Forelimb muscle (tissue), 1 donor: ENCODE results near the gene FAM193A. TPM values are rescaled to one million over a fixed set of nuclear protein-coding genes. Genes with fewer than 3 reads are reported as not detected.
"Not testable (repeated sequence)": the region's sequence is repeated elsewhere in the genome, so short reads cannot be mapped to it uniquely, and the experiment has no call there.

ENCODE experiments used
- DNase-seq: peaks from one replicate; pipeline ENCODE4 v3.0.0-alpha.2; 2013; ENCODE audit warnings: low read depth
- polyA plus RNA-seq: library from polyadenylated mRNA; unstranded; fragments of 120-200 nt; gene quantifications from one replicate; pipeline ENCODE4 v1.2.1, GENCODE V29; 2013; ENCODE audit not compliant: insufficient read length

Gene FAM193A
- polyA plus RNA-seq, 1 donor = 17.1 TPM

DNA sequence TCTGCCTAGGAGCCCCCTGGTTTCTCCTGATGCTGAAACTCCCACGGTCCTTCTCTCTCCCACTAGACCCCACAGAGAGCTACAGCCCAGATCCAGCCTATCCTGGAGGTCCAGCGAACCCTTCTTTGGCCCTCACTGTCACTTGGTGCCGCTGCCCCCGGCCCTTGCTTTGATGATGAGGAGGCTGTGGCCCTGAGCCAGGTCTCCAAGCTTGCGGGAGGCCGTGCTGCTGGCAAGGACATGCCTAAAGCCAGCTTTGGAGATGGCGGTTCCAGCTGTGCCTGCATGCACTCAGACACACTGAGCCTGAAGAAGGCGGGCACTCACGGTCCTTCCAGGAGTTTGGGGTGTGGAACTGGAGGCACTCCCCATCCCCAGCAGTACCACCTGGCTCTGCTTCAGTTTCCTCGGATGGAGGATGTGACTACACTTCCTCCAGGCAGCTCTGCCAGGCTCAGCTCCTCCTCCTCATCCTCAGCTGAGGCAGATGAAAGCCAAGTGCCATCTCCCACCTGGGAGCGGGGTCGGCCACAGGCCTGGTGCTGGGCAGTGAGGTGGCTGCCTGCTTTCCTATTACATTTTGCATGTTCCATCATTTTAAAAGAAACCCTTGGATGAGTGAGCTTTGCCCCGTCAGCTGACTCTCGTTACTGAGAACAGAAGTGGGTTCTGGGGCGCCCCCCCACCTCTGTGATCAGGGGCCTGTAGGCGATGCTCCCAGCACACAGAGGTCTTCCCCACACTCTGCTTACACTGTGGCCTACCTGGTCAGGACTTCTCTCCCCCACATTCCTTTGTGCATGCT is 210.6 kb downstream of the FAM193A start:
- DNase-seq = no peak

DNA sequence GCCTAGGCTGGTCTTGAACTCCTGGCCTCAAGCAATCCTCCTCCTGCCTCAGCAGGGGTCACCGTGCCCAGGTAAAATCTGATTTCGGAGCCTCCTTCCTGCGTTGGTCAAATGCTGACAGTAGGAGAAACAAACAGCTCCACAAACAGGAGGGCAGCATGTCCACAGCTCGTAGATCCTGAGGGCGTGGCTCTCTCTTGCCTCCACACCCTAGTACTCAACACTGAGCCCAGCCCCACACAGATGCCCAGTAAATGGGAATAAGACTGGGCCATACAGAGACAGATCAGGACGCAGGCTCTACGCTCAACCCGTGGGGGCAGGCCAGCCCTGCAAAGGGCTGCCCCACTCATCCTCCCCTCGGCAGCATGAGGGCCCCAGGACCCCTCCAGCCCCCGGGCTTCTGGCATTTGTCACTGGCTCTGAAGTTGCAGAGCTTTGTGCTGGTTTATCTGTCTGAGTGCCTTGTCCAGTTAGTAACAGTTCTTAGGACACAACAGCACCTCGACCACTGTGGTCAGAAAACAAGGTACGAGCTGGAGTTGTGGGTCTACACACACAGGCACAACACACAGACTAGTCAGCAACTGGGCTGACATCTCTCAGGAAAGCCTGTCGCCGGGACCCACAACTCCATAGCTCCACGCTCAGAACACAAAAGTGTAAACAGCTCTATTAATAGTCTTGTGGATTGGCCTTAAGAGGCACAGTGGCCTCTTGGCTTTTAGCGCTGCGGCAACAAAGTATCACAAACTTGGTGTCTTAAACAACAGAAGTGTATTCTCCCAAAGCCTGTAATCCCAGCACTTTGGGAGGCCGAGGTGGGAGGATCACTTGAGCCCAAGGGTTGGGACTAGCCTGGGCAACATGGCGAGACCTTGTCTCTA is 214.5 kb downstream of the FAM193A start:
- no peak for DNase-seq

DNA sequence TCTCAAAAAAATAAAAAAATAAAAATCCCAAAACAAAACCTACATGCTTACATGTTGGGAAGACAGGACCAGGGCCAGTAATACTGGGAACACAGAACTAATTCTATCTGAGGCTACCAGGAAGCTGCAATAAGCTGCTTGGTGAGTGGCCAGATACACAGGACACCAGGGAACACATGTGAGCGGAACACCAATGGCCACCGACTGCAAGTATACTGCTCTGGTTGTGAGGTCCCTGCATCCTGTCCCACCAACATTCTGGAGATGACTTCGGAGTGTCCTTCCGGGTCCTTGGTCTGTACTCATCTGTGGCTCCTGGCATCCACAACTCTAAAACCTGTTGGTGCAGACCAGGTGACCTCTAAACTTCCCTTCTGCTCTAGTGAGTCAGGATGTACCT is 217.0 kb downstream of the FAM193A start:
- DNase-seq = no peak

DNA sequence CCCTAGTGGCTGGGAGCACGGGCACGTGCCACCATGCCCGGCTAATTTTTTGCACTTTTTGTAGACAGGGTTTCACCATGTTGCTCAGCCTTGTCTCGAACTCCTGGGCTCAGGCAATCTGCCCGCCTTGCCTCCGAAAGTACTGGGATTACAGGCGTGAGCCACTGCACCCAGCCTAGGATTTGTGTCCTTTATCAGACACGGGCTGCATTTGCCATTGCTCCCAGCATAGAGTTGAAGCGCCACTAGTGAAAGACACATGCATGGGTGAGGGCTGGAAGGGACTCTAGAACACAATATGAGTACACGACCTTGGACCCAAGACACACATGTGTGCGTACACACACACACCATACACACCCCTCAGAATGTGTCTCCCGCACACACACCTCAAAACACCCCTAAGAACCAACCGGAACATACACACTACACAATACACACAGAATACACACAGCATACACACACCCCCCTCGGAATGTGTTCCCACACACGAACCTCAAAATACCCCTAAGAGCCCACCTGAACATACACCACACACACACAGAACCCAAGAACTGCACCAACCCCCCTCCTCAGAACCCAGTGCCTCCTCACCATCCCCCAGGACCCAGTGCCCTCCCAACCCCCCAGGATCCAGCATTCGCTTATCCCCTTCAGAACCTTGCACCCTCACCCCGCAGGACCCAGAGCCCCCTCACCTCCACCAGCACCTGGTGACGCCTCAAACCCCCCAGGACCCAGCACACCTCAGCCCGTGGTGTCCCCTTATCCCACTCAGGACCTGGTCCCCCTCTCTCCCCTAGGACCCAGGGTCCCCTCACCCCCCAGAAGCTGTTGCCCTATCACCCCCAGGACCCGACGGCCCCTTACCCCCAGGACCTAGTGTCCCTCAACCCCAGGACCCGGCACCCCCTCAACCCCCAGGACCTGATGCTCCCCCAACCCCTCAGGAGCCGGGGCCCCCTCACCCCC is 218.7 kb downstream of the FAM193A start:
- DNase-seq = no peak

DNA sequence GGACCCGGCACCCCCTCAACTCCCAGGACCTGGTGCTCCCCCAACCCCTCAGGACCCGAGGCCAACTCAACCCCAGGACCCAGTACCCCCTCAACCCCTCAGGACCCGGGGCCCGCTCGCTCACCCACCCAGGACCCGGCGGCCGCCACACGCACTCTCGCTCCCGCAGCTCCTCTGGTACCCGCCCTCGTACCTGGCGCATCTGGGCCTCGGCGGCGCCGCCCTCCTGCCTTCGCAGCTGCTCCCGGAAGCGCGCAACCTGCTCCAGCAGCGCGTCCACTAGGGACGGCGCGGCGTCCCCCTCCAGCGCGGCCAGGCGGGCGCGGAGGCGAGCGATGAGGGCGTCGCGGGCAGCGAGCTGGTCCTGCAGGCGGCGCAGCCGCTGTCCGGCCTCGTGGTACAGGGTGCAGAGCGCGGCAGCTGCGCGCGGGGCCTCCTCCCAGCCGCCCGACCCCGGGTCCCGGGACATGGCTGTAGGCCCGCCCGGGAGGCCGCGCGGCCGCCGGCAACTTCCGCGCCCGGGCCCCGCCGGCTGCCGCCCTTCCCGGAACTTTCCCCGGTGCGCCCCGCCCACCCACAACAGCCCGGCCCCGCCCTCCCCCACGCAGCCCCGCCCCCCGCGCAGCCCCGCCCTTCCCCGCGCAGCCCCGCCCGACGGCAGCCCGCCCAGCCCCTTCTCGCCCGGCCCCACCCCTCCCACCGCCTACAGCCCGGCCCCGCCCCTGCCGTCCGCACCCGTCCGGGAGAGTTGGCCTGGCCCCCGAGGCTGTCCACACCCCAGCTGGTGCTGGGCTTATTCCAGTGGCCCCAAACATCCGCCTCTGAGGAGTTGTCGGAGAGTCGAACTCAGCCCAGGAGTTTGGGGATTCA is 219.6 kb downstream of the FAM193A start, which contains the start of gene TNIP2:
Gene TNIP2, minus strand, starts transcription at position 516 of the 870 bp plus-strand sequence. Its CDS starts 47 bp downstream, at position 469.
- DNase-seq = no peak

DNA sequence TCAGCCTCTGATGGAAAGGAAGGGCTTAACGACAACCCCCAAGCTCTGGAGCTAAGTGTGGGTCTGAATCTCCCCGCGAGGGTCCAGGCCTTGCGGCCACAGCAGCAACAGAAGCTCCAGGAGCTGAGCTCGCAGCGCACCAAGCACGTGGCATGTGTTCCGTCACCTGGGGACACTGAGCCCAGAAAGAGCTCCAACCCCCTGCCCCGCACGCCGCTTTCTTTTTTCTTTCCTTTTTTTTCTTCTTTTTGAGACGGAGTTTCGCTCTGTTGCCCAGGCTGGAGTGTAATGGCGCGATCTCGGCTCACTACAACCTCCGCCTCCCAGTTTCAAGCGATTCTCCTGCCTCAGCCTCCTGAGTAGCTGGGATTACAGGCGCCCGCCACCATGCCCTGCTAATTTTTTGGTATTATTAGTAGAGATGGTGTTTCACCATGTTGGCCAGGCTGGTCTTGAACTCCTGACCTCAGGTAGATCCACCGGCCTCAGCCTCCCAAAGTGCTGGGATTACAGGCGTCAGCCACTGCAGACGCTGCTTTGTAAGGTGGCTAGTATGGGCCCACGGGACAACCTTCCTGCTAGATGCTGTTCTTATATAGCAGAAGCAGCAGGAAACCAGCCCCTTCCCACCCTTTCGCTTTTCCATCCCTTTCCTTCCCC is 220.4 kb downstream of the FAM193A start:
- DNase-seq = no peak

DNA sequence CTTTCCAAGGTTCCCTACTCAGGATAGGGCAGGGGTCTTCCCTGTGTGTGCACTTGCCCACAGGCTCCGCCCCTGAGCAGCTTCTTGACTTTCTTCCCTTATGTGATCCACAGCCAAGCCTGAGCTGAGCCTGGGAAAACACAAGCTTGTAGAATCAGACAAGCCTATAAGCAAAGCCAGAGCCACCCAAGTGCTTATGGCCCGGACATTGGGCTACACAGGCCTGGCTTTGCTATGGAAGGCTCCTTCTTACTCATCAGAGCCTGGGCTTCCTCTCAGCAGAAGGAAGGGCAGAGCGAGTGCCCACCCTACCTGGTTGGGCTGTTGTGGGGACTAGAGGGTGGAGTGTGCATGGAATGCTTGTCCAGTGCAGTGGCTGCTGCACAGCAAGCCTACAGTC is 221.0 kb downstream of the FAM193A start:
- no peak for DNase-seq

DNA sequence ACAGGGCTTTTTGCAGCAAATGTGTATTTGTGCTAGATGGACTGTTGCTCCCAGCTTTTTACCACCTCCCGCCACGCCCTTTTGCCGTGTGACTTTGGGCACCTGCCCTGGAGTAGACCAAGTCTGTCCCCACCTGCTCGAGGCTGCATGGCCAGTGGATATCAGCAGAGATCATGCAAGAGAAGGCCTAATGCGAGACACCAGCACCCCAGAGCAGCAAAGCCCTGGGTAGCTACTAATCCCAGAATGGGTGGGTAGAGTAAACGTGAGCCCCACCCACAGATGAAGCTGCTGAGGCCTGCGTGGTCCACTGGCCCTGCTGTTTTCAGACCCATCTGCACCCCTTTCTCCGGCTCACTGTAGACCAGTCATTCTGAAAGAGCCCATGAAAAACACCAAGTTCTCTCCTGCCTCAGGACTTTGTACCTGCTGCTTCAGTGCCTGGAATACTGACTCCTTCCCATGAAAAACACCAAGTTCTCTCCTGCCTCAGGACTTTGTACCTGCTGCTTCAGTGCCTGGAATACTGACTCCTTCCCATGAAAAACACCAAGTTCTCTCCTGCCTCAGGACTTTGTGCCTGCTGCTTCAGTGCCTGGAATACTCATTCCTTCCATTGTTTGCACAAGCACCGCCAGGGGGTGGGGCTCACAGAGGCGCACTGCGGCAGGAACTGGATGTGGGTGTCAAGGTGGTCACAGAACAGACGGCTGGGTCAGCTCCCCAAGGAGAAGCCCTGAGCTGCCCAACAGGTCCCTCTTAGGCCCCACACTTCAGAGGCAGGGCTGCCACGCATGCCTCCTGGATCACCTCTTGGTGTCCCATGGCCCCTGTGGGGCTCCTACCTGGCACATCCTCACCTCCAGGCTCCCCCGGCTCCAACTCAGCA is 224.8 kb downstream of the FAM193A start:
- DNase-seq = no peak

DNA sequence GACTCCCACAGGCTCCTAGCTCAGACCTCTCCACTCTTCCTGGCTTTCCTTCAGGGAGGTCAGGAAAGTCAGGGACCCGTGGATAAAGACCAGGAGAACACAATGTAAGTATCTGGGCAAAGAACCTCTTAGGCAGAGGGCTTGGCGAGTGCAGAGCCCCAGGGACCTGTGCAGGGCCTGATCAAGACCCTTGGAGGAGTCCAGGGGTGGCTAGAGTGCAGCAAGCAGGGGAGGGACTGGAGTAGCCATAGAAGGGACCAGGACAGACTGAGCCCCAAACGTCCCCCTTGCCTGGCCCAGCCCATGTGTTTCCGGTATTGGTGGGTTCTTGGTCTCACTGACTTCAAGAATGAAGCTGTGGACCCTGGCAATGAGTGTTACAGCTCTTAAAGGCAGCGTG is 225.6 kb downstream of the FAM193A start:
- no peak for DNase-seq

DNA sequence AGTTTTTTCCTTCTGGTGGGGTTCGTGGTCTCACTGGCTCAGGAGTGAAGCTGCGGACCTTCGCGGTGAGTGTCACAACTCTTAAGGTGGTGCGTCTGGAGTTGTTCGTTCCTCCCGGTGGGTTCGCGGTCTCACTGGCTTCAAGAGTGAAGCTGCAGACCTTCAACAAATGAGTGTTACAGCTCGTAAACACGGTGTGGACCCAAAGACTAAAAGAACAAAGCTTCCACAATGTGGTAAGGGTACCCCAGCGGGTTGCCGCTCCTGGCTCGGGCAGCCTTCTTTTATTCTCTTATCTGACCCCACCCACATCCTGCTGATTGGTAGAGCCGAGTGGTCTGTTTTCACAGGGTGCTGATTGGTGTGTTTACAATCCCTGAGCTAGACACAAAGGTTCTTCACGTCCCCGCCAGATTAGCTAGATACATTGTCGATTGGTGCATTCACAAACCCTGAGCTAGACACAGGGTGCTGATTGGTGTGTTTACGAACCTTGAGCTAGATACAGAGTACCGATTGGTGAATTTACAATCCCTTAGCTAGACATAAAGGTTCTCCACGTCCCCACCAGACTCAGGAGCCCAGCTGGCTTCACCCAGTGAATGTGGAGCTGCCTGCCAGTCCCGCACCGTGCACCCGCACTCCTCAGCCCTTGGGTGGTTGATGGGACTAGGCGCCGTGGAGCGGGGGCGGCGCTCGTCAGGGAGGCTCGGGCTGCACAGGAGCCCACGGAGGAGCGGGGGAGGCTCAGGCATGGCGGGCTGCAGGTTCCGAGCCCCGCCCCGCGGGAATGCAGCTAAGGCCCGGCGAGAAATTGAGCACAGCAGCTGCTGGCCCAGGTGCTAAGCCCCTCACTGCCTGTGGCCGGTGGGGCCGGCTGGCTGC is 226.3 kb downstream of the FAM193A start:
- not testable (repeated sequence) for DNase-seq

DNA sequence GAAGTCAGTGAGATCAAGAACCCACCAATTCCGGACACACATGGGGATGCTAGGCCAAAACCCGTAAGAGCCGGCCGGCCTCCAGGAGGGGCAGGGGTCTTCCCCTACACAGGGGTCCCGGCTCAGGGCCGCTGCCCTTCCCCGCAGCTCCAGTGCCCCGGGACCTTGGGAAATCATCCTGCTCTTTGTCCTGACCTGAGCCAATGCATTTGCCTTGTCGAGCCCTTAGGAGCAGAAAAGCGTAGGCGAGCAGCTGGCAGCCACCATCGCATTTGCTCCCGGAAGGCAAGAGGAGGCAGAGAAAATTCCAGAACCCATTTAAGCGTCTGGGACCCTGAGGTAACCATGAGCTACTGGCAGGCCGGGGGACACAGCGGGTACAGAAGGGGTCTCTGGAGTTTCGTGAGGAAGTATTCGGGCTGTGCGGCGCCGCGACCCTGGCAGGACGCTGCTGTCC is 227.1 kb downstream of the FAM193A start:
- no peak for DNase-seq

DNA sequence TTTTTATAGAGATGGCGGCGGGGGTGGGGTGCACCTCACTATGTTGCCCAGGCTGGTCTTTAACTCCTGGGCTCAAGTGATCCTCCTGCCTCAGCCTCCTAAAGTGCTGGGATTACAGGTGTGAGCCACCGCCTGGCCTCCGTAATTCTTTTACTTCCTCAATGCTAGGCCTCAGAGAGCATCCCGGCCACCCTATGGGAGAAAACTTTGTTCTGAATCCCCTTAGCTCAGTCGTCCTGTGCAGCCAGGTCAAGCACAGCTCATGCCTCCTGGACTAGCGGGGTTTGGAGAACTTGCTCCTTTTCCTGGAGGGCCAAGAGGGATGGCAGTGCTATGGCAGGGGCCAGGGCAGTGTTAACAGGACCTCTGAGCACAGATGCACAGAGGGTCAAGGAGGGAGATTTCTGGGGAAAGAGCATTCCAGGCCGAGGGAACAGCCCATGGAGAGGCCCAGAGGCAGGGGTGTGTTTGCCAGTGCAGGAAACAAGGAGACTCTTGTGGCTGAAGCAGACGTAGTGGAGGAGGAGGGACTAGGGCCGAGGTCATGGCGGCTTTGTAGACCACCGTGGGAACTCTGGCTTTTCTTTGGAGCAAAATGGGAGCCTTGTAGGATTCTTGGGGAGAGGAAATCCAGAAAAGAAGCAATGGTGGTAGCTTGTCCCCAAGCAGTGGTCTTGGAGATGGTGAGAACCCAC is 229.5 kb downstream of the FAM193A start:
- no peak for DNase-seq

DNA sequence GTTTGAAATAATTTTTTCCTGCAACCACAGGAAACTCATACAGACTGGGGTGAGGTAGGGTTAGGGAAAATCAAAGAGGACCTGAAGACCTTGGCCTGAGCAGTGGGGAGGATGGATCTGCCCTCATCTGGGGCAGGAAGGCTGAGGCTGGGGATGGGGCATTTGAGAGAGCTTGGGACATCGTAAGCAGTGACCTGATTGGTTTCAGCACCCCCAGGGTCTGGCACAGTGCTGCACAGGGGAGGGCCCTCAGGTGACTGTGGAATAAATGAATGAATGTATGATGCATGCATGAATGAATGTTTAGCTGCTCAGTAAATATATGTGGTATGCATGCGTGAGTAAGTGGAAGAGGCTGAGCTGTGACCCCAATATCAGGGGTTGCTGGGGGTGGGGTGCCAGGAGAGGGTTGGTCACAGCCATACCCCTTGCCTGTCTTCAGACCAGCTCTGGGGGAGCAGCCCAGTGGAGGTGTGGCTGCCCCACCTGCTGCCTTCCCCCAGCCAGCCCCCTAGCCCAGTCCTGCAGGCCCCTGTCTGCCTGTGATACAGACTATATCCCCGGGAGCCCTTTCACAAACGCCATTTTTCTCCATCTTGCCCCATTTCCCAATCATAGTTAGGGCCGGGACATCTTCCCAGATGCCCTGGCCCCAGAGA is 230.7 kb downstream of the FAM193A start:
- no peak for DNase-seq

DNA sequence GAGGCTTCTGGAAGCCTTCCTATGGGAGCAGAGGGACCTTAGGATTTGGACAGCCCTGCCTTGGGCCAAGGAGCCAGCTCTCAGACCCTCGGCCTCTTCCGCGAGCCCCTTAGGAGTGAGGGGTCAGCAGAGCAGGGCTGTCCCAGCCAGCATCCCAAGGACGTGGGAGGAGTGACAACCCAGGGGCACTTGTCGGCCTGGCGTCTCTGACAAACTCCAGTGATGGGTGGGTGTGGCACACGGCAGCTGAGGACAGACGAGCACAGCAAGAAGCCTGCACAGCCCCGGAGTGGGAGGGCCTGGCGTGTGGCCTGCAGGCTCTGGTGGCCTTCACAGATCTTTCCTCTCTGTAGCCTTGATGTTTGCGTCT is 231.2 kb downstream of the FAM193A start:
- no peak for DNase-seq

DNA sequence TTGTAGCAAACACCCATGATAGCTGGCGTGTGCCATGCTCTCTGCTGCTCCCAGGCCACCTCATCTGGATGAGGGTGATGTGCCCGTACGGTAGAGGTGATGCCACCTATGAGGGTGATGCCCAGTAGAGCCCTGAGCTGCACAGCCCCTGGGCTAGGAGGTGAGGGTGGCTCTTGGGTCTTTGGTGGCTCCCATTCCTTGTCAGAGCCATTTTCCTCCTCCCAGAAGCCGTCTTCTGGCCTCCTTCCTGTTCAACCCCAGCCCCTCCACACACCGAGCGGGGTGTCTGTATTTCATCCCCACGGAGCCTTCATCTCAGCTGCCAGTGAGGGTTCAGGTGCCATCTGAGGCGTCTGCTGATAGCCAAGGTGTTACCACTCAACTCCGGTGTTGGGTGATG is 231.7 kb downstream of the FAM193A start:
- no peak for DNase-seq

DNA sequence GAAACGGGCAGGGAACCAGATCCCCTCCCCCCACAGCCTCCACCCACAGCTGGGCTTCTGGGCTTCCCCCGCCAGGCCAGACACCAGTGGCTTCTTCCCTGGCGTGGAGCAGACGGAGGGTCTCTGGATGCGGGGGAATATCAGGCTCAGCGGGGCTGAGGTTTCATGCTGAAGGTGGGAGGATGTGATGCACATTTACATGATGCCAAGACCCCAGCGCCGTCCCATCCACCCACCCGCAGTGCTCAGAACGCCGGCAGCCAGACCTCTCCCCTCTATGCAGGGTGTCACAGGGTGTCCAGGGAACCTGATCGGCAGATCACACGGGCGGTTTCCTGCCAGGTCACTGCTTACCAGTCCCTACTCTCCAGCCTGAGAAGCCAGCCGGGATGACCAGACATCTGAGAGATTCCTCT is 232.5 kb downstream of the FAM193A start:
- DNase-seq = no peak

DNA sequence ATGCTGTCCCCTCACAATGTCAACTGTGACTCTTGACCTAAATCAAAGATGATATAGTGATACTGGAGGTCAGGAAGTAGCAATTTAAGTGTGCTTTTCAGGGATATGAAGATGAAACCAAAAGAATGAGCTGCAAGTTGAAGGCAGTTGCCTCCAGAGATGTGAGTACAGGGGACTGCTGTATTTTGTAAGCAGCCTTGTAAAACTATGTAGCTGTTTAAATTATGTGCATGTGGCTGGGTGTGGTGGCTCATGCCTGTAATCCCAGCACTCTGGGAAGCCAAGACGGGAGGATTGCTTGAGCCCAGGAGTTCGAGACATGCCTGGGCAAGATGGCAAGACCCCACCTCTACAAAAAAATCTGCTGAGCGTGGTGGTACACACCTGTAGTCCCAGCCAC is 234.8 kb downstream of the FAM193A start:
- DNase-seq = no peak
